NCI-H1092 treated with DMSO at 0.1 percent for 48 hours (cell line): Measurements from ENCODE around the gene UBE2E1.

ENCODE experiments used
- DNase-seq: peaks from one replicate; lab custom pipeline; 2025; lab: John Stamatoyannopoulos, UW

The UBE2E1 gene

DNA sequence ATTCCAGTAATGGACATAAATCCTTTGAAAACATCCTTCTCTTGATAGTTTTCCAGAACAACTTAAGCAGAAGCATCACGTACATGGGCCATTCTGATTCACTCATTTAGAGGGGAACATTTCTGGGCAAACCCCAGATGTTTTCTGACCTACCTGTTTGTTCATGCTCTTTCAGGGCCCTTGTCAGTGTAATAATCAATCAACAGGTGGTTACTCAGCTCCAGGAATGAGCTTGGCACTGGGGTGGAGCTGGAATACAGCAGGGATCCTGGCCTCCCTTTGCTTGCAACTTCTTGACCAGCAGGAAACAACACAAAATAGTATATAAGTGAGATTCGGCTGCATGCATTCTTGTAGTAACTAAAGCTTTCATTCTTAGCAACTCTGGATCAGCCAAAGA, 9.2 kb upstream of the UBE2E1 start:
- DNase-seq: no peak

DNA sequence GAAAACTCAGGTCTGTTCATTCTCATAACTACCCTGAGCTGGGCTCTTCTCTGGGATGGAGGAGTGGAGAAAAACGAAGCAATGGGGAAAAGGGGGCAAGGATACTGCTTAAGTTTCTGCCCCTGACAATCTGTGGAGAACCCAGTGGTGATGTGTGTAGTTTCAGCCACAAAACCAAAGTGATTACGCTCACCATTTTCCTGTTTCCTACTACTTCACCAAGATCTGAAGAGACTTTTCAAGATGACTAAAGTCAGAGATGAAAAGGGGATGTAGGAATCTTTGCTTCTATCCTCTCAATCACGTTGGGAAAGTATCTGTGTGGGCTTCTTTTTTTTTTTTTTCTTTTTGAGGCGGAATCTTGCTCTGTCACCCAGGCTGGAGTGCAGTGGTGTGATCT, 8.3 kb upstream of the UBE2E1 start:
- DNase-seq: no peak

DNA sequence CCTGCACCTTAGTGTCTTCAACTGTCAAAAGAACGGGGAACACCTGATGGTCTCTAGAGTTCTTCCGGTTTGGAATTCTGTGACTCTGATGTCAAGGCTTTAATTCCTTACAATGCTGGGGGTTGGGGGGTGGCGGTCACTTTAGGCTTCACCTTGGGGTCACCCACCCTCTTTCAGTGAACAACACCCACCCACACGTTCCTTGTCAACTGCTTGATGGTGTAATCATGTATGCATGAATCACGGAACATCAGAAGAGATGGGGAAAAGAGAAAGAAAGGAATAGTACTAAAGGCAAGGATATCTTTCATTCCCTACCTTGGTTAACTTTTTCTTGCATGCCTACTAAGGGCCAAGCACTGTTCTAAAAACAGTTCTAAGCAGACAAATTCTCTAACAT, 7.3 kb upstream of the UBE2E1 start:
- no peak for DNase-seq

DNA sequence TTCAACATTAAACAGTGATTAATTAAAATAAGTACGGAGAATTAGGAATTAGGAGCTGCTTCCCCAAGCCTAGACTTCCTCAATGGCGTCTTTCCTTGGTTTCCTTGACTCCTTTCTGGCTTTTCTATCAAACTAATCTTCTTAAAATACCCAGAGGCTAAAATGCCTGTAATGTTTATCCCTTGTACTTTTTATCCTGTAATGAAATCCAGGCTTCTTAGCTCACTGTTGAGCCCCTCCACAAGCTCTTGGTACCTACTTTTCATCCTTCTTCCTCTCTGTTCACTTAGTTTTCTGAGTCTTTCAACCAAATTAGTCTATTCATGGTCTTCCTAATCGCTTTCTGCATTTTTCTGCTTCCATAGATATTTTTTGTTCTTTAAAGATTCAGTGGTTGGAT, 6.9 kb upstream of the UBE2E1 start:
- no peak for DNase-seq

DNA sequence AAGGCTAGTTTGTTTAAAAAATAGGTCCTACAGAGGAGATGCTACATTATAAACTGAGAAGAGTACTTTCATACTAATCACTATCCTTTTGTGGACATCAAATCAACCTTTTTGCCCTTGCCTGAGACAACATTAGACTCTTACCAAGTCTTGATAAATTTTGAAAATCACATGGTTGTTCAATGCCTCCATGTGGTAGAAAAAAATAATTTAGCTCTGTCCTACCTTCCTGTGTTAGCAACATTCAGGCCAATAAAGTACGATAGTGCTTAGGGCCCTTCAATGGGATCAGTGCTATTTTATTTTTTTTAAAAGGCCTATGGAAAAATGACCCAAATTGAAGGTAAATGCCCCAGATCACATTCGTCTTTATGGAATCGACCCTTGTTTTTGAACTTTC, 5.0 kb upstream of the UBE2E1 start:
- no peak for DNase-seq

DNA sequence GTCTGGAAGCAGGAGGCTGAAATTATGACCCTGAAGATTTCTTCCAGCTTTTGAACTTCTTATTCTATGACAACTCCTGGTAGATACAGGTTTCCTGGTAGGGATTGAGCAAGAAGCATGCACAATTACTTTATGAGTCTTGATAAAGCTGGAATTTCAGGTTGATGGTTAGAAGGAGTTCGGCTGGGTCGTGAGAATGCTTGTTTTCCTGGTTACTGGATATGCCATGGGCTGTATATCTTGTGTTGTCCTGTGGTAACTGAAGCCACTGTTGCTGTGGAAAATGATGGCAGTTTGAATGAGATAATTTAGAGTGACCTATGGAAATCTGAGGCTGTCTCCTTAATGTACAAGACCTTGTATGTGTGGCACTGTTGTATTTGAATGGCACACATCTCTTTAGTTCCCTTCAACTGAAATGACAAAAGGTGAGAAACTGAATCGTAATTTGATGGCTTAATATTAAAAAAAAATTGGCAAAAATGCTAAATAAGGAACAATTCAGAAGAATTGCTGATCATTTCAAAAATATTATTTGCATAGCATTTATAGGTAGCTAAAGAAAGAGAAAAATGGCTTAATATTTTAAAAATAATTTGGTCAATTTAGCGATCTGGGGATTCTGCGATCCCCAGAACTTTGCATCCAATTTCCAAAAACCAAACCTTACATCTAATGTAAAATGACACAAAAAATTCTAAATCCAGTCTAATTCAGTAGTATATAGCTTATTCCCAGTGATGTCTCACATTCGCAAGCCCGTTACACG, 1.1 kb upstream of the UBE2E1 start:
- no peak for DNase-seq

DNA sequence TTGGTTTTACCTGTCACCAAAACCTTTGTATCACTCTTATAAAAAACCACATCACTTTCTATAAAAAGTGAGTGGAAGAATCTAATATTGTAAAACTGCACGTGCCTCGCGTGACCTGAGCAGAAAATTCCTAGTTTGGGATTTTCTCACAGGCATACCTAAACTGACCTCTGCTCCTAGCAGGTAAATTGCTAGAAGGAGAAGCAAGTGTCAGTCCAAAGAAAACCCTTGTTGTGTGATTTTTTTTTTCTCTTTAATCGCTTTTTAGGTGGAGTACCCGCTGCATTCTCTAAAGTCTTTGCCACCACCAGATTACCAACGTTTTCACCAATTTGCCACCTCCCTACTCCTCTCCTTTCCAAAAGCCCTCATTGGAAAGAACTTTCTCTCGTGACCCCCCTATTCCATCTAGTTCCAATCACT, 534 bp upstream of the UBE2E1 start:
- DNase-seq: no peak

DNA sequence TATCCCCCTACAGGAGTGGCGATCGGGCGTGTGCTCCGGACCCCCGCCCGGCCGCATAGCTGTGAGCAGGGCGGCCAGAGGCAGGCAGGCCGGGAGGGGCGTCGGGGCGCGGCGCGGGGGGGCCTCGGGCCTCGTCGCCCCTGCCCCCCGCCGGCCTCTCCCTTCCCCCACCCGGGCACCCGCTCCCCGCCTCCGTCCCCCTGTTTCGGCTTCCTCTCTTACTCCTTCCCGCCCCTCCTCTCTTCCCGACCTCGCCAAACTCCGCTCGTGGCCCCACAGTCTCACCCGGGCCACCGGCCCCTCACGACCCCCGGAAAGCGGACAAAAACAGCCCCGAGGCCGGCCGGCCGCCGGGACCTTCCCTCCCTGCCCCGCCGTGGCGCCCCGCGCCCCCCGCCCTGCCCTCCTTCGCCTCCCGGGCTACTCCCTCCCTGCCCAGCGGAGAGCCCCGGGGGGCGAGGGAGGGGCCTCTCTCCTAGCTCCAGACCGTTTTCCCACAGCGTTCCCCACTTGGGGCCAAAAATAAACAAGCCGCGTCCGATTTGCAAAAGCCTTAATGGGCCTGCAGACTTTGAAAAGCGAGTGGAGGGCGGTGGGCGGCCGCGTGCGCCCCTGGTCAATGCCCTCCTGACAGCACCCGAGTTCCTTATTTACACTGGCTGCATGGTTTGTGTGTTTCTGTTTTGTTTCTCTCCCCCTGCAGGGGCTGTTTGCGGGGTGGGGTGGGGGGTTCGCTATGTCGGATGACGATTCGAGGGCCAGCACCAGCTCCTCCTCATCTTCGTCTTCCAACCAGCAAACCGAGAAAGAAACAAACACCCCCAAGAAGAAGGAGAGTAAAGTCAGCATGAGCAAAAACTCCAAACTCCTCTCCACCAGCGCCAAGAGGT, 1.0 kb downstream of the UBE2E1 start:
- no peak for DNase-seq

DNA sequence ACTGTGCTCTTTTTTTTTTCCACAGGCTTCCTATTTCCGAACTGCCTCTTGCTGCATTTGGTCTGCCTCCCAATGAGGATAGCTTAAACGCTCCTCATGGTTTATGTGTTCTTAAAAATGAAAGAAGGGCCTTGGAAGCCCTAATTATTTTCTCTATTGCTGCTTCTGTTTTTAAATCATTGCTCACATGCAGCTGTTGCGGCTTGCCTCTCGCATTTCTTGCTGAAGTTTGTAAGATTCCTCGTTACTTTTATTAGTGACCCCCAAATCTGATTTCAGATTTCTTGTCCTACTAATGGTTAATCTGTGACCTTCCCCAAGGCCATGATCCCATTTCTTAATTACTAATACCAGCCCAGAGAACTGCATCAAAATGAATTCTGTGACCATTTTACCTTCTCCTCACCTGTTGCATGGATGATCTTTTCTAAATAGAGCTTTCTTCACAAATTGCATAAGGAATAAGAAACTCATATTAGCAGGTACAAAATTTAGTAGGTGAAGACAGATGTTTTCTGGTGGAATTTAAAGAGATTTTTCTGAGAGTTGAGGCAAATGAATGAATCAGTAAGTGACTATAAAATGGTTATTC, 1.8 kb downstream of the UBE2E1 start:
- no peak for DNase-seq

DNA sequence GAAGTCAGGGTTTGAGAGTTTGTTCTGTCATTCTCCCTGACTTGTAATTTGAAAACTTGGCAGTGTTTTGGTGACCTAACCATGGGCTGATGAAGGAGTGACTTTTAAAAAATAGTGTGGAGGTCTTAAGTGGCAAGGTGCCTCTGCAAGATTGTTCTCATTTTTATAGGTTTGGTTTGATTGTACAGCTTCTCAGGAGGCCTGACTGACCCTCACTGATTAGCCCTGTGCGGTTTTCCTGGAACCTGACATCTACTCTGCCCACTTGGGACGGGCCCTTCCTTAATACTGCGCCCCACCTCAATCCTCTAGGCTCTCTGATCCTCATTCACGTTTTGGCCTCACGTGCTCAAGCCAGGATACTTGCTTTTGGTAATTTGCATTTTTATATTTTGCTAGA, 2.8 kb downstream of the UBE2E1 start:
- DNase-seq: no peak

DNA sequence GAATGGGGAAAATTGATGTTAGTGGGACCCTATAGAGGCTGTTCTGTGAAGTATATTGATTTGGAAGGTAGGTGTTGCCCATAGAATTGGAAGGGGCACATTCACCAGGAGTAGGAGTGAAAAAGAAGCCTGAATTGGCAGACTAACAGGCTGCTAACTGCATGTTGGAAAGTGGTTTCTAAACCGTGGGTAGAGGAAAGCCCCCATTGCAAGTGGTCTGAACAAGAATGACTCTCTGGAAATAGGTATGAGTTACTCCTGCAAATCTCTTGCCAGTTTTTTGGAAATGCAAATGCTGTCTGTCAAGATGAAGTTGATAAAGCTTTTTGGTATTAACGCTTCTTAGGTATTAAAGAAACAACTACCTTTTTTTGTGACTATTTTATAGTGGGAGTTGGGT, 3.5 kb downstream of the UBE2E1 start:
- DNase-seq: no peak

DNA sequence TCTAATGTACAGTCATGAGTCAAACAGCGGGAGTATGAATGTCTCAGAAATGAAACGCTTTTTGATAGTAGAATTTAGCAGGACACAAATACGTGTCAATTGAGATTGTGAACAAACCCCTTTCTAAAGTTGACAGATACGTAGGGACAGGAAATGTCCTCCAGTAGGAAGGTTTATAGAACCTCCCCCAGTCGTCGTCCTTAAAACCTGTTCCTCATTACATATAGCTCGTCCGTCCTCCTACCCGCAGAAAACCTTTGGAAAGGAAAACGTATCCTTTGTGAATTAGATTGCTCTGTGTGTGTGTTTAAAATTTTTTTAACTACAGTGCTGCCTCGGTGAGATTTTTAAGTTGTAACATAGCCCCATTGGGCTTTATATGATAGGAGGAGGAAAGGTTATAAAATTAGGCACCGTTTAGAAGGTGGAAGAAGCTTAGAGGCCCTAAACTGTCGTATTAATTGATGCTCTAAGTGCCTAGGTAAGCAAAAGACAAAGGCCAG, 4.1 kb downstream of the UBE2E1 start:
- no peak for DNase-seq

DNA sequence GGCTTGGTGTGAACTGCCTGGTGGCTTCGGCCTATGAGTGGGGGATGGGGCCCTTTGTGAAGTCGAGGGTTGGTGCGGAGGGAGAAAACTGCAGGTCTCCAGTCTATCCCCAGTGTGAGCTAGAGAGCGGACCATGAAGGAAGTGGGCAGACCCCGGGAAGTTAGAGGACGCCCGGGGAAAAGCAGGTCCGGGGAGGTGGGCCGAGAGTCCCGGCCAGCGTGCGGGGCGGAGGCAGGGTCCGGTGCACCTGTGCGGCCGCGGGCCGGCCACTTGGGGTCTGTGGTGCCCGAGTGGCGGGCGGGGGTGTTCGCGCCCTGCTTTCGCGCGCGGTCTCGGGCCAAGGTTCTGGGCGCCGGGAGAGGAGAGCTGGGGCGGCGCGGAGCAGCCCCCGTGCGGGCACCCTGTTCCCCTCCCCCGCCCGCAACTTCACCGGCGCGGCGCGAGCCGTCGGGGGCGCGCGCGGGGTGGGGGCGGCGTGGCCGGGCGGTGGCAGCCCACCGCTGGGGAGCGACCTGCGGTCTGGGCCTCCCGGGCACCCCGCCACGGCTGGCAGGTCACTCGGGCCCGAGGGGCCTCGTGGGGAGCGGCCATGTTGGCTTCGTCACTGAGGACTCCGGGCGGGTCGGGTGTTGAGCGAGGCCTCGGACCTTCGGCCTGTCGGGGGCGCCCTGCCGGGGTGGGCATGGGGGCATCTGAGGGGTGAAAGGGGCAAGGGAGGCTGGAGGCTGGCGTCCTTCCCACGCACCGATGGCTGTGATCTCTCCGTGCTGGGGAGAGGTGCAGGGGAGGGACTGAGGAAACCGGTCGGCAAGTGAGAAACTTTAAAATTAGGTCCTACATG, 4.8 kb downstream of the UBE2E1 start:
- peak; percentile 47 for DNase-seq

DNA sequence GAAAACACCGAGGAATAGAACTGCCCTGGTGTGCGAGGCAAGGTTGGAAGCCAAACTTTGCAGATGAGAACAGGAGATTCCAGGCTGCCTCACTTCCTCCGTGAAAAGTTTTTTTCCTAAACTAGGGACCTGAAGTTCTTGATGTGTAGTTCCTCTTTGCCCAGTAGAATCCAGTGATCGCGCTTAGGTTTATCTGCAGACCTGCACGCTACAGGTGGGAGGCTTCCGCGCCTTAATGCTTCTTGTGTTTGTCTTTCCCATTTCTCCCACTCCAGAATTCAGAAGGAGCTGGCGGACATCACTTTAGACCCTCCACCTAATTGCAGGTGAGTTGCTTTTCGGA, 5.4 kb downstream of the UBE2E1 start:
- DNase-seq: peak; percentile 47

DNA sequence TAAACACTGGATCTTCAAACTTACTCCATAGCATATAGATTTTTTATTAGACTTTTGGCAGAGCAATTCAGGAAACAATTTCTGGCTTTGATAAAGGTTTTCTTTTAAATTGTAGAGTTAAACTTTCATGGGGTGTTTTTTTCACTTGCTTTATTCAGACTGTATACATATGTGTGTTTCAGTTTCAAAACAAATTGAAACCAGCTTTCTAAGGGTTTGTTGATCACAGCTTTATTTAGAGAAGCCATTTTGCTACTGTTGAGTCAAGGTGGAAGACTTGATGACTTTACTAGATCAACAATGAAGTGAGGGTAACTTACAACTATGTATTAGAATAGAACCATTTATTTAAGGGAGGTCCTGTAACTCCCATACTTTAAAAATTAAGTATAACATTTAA, 6.2 kb downstream of the UBE2E1 start:
- no peak for DNase-seq

DNA sequence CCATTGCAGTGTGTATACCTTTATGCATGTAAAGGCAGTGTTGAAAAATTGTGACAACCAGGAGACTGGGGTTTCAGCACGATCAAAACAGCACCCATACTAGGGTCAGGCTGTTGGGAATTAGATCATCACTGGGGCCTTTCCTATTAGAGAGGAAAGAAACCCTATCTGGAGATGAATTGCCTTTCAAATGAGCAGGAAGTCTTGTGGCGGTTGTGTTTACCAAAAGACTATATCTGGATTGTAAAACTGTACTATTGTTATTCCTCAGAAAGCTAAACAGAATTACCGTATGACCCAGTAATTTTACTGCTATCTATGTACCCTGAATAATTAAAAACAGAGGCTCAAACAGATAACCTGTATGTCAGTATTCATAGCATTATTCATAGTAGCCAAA, 10.1 kb downstream of the UBE2E1 start:
- no peak for DNase-seq

DNA sequence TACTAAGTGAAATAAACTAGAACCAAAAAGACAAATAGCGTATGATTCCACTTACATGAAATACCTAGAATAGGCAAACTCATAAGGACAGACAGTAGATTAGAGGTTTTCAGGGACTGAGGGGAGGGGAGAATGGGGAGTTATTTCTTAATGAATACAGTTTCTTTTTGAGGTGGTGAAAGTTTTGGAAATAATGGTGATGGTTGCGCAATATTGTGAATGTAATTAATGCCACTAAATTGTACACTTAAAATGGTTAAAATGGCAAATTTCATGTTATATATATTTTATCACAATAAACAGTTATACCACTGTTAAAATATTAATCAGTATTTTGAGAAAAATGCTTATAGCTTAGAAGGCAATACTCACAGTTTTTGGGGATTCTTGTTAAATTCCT, 11.0 kb downstream of the UBE2E1 start:
- no peak for DNase-seq

DNA sequence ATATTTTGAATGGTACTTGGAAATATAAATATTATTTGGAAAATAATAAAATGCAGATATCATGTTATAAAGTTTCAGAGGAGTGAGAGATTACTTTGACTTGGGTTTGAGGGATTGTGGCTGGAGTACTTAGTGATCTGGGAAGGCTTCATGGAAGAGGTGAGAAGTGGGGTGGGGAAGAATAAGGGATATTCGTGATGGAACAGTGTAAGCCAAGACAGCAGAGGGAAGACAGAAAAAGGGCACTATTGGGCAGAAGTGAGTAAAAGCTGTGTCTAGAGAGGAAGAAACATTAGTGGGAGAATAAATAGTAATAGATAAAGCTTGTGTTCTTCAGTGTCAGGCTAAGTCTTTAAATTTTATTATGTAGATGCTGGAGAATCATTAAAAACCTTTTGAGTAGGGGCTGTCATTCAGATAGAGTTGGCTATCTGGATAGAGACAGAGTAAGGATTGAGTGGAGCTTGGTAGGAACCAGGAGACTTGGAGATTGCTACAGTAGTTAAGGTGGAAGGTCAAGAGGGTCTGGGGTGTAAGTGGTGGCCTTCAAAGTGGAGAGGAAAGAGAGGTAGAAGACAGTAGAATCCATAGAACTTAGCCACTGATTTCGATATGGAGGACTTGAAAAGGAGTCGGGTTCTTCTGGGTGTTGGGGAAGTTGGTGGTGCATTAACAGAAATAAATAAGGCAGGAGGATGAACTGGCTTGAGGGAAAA, 11.9 kb downstream of the UBE2E1 start:
- no peak for DNase-seq

DNA sequence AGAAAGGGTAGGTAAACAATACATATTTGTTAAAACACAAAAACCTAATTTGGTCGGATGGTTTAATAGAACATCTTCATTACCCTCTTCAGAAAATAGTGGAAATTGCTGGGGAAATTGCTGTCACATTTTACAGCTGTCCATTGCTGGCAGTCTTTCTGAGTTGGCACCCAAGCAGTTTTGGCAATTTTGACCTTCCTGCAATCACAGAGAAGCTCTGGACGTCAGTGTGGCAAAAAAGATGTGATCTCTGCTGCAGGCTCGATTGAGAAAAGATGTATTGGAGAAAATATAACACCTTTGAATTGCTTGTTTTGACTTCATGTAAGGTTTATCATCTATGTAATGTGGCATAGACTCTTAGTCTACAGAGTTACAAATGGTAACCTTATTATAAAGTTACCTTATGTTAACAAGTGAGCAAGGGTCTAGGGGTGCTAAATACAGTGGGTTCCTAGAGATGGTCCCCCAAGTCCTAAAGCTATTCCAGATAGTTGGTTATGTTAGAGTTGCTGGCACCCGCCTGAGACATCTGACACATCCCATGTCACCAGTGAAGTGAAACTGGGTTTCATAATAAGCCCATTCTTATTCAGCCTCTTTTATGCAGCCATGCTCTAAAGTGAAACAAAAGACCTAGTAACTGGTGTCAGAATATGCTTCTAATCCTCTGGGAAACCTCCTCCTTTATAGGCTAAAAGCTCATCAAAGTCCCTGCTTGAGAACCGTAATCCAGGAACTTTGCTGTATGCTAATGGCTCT, 14.0 kb downstream of the UBE2E1 start:
- no peak for DNase-seq

DNA sequence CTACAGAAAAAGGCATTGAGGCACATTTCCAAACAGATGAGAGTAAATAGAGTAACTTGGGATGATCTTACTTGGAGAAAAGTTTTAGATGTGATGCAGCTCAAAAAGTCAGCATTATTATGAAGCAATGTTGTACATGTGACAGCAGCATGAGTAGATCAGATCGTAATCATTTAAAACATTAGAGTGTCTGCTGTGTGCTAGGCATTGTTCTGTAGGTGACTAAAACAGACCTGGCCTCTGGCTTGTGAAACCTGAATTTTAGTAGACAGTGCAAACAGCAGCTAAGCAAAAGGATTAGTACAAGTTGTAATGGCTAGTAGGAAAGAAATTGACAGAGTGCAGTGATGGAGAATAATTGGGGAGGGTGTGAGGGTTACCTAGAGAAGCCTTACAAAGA, 15.1 kb downstream of the UBE2E1 start:
- no peak for DNase-seq

DNA sequence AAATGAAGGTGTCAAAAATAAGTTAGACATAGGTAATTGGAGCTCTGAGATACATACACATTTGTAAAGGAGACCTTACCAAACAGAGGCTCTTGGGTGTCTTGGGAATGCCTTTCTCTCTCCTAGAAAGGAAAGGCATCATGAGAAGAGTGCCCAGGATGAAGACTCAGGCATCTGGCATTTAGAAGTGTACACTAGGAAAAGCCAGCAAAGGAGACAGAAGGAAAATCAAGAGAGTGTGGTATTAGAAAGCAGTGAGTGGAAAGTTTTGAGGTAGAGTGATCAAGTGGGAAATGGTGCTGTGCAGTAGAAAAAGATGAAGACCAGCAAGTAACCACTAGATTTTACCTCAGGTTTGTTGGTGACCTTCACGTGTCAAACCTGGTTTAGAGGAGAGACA, 16.1 kb downstream of the UBE2E1 start:
- no peak for DNase-seq
